HUDEP-2 (cell line): ENCODE measurements around the gene TMEM244.
"Not testable (repeated sequence)": the region's sequence is repeated elsewhere in the genome, so short reads cannot be mapped to it uniquely, and the experiment has no call there.

Experiments
- DNase-seq, 76 experiments: peaks; one replicate each; lab custom pipeline; 2025; ENCODE audit not compliant: unreplicated experiment in 76 of 76; lab: John Stamatoyannopoulos, UW

Gene TMEM244

DNA sequence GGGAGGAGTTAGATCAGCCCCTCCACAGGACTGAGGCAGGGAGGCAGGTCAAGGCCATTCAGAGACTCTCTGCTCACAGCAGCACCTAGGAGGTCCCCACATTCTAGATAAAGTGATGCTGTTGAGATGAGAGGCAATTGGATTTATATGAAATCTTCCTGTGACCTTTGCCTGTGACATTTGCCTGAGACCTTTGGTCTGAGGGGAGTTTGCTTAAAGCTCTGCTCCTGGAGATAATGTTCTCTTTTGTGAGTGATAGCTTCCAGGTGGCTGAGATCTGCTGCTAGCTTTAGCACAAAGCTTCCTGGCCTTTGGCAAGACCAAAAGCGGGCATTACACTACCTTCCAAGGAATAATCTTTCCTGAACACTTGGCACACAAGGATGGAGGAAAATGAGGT is 43.3 kb downstream of the TMEM244 start:
- no peak for DNase-seq

DNA sequence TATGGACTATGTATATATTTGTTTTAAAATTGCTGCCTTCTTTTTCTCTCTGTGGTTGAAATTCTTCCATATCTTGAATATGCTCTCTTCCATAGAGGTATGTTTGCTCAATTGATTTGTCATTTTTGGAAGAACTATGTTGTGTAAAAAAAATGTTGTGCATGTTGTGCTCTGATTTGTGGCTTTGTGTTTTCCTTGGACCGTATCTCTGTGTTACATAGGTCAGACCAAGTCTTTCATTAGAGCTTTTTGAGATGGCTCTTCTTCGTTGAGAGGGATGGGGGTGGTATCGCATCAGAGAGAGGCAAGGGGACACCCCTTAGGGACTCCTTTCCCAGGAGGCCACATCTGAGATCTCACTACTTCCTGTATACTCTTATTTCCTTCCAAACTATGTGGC is 43.8 kb downstream of the TMEM244 start:
- no peak for DNase-seq

DNA sequence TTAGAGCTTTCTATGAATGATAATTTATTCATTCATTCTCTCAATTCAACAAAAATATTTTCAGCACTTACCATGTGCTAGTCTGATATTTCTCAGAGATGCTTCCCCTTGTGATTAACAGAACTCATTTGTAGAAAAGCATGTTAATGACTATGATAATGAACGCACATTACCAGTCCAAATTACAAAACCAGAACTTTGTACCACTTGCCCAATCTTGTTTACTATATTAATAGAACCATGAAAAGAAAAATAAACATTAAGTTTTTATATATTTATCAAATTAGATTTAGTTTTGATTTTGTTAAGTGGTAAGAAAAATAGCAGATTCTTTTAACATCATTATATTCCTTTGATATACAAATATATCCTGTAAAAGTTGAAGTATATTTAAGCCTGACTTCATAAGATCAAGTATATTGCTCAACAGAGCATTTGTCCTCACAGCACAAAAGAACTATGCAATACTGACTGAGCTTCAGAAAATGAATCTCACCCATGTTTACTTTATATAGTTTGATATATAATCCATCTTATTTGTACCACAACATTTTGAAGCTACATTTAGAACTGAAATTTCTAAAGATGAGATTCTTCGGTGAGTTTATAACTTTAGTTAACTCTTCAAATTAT is 48.9 kb downstream of the TMEM244 start:
- DNase-seq = no peak

GRCh38 chr6:129807141-129807540 is 54.0 kb downstream of the TMEM244 start:
- DNase-seq = not testable (repeated sequence)

GRCh38 chr6:129802920-129803319 is 58.2 kb downstream of the TMEM244 start:
- DNase-seq = not testable (repeated sequence)

- DNase-seq = no peak
These were observed 59.2 kb downstream of the TMEM244 start for GRCh38 chr6:129801909-129802308.

- DNase-seq = no peak
These were observed 65.9 kb downstream of the TMEM244 start for GRCh38 chr6:129795261-129795660.

- no peak for DNase-seq
These were observed 67.7 kb downstream of the TMEM244 start for GRCh38 chr6:129793447-129793846.

- DNase-seq = no peak
These were observed 69.1 kb downstream of the TMEM244 start for GRCh38 chr6:129792049-129792448.

GRCh38 chr6:129790785-129791184 is 70.3 kb downstream of the TMEM244 start:
- DNase-seq = peak in 1 of 76 experiments; percentile 11

DNA sequence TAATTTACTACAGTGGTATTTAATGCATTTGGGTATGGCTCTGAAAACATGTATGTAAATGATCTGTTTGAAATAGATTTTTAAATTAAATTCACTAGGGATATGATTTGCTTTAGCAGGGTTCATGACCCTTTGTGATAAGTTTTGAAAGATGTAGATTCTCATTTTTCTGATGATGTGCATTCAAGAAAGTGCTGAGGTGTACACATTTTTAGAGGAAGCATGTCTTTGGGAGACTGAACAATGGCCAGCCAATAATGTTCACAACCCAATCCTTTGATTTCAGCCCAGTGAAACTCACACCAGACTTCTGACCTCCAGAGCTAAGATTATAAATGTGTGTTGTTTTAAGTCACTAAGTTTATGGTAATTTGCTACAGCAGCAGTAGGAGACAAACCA is 71.1 kb downstream of the TMEM244 start:
- no peak for DNase-seq

GRCh38 chr6:129787816-129788215 is 73.3 kb downstream of the TMEM244 start:
- DNase-seq = no peak

DNA sequence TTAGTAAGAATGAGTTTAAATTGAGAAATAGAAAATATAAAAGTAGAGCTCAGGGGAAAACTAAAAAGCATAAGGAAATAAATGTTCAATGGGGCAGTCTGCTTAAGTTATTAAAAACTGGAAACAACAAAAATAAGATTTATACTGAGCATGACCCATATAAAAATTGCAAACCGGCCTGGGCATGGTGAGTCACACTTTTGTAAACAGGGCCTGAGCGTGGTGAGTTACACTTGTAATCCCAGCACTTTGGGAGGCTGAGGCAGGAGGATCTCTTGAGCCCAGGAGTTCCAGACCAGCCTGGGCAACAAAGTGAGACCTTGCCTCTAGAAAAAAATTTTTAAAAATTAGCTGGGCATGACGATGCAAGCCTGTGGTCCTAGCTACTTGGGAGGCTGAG is 74.6 kb downstream of the TMEM244 start:
- DNase-seq = no peak

GRCh38 chr6:129785756-129786135 is 75.4 kb downstream of the TMEM244 start:
- DNase-seq = no peak

DNA sequence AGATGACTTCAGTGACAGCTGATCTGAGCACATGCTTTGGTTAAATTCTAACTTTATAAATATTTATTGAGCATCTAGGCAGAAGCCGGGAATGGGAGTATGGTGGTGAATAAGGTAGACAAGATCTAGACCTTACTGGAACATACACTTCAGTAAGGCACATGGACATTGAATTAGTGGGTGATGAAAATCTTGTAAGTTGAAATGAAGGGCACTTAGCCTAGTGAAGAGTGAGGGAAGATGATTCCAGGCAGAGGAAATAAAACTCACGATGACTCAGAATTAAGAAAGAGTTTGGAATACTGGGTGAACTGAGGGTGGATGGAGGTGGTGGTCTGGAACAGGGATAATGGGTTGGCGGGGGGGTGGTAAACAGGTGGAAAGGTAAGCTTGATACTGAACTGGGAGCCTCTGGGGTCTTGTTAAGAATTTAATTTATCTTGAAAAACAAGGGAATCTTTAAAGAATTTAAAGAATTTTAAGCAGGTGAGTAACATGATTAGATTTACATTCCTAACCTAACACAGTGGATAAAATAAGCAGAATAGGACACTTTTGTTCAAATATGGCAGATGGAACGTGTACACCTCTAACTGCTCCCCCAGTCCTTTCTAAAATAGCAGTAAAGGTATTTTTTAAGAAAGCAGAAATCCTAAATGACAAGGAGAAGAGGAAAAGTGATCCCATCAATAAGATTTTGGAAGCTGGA is 75.9 kb downstream of the TMEM244 start:
- DNase-seq = no peak
